Activated naive CD8-positive, alpha-beta T cell treated with anti-CD3 and anti-CD28 coated beads, Interleukin-2, amount 10 ng/mL, durations not matched to agents 7 days and 5 days (primary cell): ENCODE data around the gene KASH5. TPM values are rescaled to one million over a fixed set of nuclear protein-coding genes. Genes with fewer than 3 reads are reported as not detected.

Experiments used
- ATAC-seq: fragments of 150-1000 bp; cut with Tn5 transposase; one replicate; pipeline ENCODE4 v1.10.0; 2021; ENCODE audit warnings: low read depth, moderate library complexity
- POLR2A ChIA-PET: fragments of 350-600 bp; sonication (Branson Sonifier 250); formaldehyde crosslinking; loops from one replicate; lab custom pipeline; 2021; ENCODE audit warnings: antibody characterized with exemption; lab: Charles Lee
- DNase-seq: peaks from one replicate; pipeline ENCODE4 v3.0.0; 2021
- H3K27ac Mint-ChIP-seq: one replicate; pipeline ENCODE4 v1.8.0; 2022; ENCODE audit warnings: mild to moderate bottlenecking, mixed read lengths
- H3K27me3 Mint-ChIP-seq: one replicate; pipeline ENCODE4 v1.8.0; 2022; ENCODE audit warnings: mild to moderate bottlenecking, moderate library complexity, mixed read lengths
- H3K36me3 Mint-ChIP-seq: one replicate; pipeline ENCODE4 v1.8.0; 2021; ENCODE audit warnings: mild to moderate bottlenecking, mixed read lengths
- H3K4me1 Mint-ChIP-seq: one replicate; pipeline ENCODE4 v1.8.0; 2021; ENCODE audit warnings: mixed read lengths
- H3K4me3 Mint-ChIP-seq: one replicate; pipeline ENCODE4 v1.8.0; 2022; ENCODE audit warnings: mild to moderate bottlenecking, moderate library complexity, mixed read lengths
- H3K9me3 Mint-ChIP-seq: one replicate; pipeline ENCODE4 v1.8.0; 2021; ENCODE audit warnings: mixed read lengths
- total RNA-seq, 2 experiments: library from RNA; stranded (reverse); gene quantifications; one replicate each; pipeline ENCODE4 v1.2.3, GENCODE V29; 2021

Gene KASH5
- total RNA-seq, 2 experiments from 2014 or later = not detected

DNA sequence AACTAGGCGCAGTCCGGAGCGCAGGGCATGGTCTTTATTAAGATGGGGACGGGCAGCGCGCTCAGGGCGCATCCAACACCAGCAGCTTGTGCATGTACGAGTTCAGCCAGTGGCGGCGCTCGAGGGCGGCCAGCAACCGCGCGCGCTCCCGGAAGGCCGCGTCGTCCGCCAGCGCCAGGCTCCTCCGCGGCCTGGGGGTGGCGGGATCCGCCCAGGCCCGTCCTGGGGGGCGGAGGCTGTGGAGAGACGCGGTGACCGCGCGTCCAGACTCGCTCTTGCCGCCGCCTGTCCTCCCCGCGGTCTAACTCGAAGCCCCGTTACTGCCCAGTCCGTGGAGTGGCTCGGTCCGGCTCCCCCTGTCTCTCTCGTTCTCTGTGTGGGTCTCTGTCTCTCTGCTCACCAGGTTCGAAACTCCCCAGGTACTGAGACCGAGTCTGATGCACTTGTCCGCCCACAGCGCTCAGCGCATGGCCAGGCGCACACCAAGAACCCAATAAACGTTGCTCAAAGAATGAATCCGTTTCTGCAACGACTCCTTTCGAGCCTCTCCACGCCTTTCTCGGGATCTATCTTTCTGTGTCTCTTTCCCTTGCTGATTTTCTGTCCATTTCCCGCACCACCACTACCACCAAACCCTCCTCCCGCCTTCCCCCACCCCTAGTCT, 34.5 kb downstream of the KASH5 start:
- peak; percentile 87 for DNase-seq
- H3K4me1 Mint-ChIP-seq = peaks cover 46% of the 10 kb centered on the region
- POLR2A ChIA-PET = interaction anchor here (1.5 to 2.2 kb wide), 2 partner anchors 9 to 11 kb away, joined by 4 to 6 read pairs; no protein-coding TSS in a partner anchor
- H3K9me3 Mint-ChIP-seq = no peaks in the 10 kb centered on the region
- H3K27ac Mint-ChIP-seq = peak overlapping the region; percentile 10
- peak; percentile 71 for ATAC-seq
- H3K36me3 Mint-ChIP-seq = no peaks in the 10 kb centered on the region
- peak overlapping the region; percentile 74 for H3K4me3 Mint-ChIP-seq
- peaks cover 89% of the 10 kb centered on the region for H3K27me3 Mint-ChIP-seq

DNA sequence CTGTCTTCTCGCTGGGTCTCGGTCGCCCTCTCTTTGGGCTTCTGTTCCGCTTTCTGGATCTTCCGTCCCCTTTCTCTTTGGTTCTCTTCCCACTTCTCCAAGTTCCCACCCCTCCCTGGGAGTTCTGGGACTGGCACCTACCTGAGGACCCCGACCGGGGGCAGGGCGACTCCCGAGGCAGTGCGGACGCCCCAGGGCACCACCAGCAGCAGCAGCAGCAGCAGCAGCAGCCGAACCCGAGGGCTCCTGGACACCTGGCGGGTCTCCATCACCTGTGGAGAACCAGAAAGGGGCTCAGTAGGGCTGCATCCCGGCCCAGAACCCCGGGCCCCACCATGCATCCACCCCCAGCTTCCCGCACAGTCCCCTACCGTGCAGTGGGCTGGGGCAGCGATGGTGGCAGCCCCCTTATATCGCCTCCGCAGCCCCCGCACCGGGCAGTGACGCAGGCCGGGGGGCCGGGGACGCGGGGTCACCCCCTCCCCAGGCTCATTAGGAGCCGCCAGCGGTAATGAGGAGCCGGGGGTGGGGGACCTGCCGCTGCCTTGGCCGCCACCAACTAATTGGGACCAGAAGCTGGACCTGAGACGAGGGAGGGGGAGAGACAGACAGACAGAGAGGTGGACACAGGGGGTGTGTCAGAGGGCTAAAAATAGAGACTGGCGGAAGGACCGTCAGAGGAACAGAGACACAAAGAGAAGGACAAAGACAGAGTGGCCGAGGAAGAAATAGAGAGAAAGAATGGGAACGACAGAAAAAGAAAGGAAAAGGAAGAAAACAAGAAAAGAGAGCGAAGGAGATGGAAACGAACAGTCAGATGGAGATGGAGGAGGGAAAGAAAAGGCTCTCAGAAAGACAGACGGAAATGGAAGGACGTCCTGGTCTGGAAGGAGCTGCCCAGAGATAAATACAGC, 35.3 kb downstream of the KASH5 start, which contains the start of gene PTH2:
Gene PTH2, minus strand, starts transcription at position 371 of the 914 bp plus-strand sequence. Its CDS starts 102 bp downstream, at position 269.
- no peaks in the 10 kb centered on the region for H3K9me3 Mint-ChIP-seq

DNA sequence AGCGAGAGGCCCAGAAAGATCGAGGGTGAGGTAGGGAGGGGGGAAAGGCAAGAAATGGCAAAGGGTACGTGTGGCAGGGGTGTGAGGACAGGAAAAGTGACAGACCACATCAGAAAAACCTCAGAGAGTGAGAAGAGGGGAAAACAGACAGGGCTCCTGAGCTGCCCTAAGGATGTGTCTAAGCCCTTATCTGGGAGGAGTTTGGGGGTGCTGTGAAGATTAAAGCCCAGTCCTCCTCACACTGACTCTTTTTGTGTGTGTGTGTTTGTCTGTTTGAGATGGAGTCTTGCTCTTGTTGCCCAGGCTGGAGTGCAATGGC, 35.9 kb downstream of the KASH5 start:
- POLR2A ChIA-PET = interaction anchor here (0.6 to 2.2 kb wide), 4 partner anchors 10 to 28 kb away, joined by 3 to 6 read pairs (median 5); partner anchors contain the start of gene PIH1D1
- no peak for DNase-seq
- no peaks in the 10 kb centered on the region for H3K36me3 Mint-ChIP-seq
- H3K27me3 Mint-ChIP-seq = peaks cover 91% of the 10 kb centered on the region
- no peak overlapping the region for H3K27ac Mint-ChIP-seq
- peak; percentile 32 for ATAC-seq
- H3K9me3 Mint-ChIP-seq = no peaks in the 10 kb centered on the region
- peak overlapping the region; percentile 72 for H3K4me3 Mint-ChIP-seq
- peaks cover 54% of the 10 kb centered on the region for H3K4me1 Mint-ChIP-seq

More for the DNA sequence above, 35.3 kb downstream of the KASH5 start, which contains the start of gene PTH2:
- Mint-ChIP-seq H3K36me3 (no peaks in the 10 kb centered on the region), H3K4me3 (peak within 1 kb of the TSS; percentile 74), H3K27ac (peak within 1 kb of the TSS; percentile 10), H3K4me1 (peaks cover 51% of the 10 kb centered on the region), H3K27me3 (peaks cover 92% of the 10 kb centered on the region)
- no peak for ATAC-seq
- POLR2A ChIA-PET = interaction anchor here (0.7 to 2.2 kb wide), 4 partner anchors 10 to 28 kb away, joined by 3 to 6 read pairs (median 4); partner anchors contain the start of gene PIH1D1
- no peak for DNase-seq

DNA sequence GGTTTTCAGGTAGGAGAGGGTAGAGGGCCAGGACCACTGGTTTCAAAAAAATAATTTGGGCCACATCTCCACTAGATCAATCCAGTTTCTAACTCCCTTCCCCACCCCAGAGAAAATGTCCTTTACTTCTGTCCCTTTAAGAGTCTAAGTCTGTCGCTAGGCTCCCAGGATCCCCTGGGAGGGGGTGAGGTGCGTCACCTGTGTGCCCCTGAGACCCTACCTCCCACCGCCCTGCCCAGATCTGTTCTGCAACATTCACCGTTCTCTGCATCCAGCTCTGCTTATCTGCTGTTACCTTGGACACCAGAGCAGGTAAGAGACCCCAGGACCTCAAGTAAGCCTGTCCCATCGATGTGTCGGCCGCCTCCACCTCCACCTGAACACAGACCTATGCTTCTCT, 37.1 kb downstream of the KASH5 start, which contains the start of gene GFY:
Gene GFY, plus strand, starts transcription at position 211 of the 400 bp plus-strand sequence. CDS start 1,043 bp downstream, outside the sequence.
- no peak for ATAC-seq
- no peak within 1 kb of the TSS for H3K4me3 Mint-ChIP-seq
- POLR2A ChIA-PET = interaction anchor here (0.7 to 3.2 kb wide), 4 partner anchors 15 to 403 kb away, joined by 3 to 16 read pairs (median 4); partner anchors contain the start of gene CD37

DNA sequence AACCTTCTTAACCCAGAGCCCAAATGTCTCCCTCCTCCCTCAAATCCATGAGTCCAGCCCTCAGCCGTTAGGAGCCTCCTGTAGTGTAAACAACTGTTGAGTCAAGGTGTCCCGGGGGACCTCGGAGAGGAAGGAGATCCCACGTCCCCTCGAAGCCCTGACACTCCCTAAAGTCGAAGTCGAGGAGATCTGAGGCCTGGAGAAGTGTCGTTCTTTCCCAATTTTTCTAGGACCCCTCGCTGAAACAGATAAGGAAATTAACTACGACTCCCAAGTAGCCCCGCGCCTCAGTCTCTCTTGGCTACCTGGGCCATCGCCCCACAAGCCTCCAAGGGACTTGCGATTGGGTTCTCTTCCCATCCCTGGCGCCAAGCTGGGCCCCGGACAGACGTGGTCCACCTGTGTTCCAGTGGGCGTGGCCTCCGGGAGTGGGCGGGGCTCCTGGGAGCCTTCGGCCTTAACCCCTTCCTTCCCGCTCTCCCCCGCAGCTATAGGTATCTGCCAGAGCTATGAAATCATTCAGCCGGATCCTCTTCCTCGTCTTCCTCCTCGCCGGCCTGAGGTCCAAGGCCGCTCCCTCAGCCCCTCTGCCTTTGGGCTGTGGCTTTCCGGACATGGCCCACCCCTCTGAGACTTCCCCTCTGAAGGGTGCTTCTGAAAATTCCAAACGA, 38.0 kb downstream of the KASH5 start:
- ATAC-seq (no peak), DNase-seq (peak; percentile 59)
- Mint-ChIP-seq H3K9me3 (no peaks in the 10 kb centered on the region), H3K27me3 (peaks cover 85% of the 10 kb centered on the region), H3K4me1 (peaks cover 55% of the 10 kb centered on the region), H3K4me3 (no peak overlapping the region), H3K27ac (peak overlapping the region; percentile 22), H3K36me3 (no peaks in the 10 kb centered on the region)
- POLR2A ChIA-PET = interaction anchor here (1.3 to 3.2 kb wide), 3 partner anchors 16 to 91 kb away, joined by 3 to 16 read pairs (median 4); partner anchors contain the start of gene CD37

More for the DNA sequence above, 37.1 kb downstream of the KASH5 start, which contains the start of gene GFY:
- no peaks in the 10 kb centered on the region for H3K36me3 Mint-ChIP-seq
- H3K9me3 Mint-ChIP-seq = no peaks in the 10 kb centered on the region
- DNase-seq = no peak
- peaks cover 89% of the 10 kb centered on the region for H3K27me3 Mint-ChIP-seq
- peaks cover 57% of the 10 kb centered on the region for H3K4me1 Mint-ChIP-seq
- H3K27ac Mint-ChIP-seq = peak within 1 kb of the TSS; percentile 22

DNA sequence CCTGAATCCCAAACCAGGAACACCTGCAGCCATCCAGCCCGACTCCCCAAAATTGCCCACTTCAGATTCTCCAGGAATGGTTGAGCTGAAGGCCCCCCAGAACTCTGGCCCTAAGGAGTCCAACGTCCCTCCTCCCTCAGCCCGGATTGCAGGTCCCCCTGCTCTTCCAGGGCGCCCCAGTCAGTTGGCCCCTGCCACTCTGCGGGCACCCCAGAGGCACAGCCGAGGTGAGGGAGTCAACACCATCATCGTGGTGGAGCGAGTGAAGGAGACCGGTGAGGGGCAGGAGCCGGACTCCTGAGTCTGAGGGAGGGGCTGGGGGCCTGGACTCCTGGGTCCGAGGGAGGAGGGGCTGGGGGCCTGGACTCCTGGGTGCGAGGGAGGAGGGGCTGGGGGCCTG, 39.3 kb downstream of the KASH5 start:
- Mint-ChIP-seq H3K4me3 (no peak overlapping the region), H3K27ac (peak overlapping the region; percentile 24), H3K36me3 (no peaks in the 10 kb centered on the region), H3K27me3 (peaks cover 86% of the 10 kb centered on the region), H3K4me1 (peaks cover 51% of the 10 kb centered on the region), H3K9me3 (no peaks in the 10 kb centered on the region)
- ATAC-seq (no peak), DNase-seq (no peak)
- POLR2A ChIA-PET = interaction anchor here (3.2 kb wide), 1 partner anchor 17 kb away, joined by 16 read pairs; no protein-coding TSS in a partner anchor

DNA sequence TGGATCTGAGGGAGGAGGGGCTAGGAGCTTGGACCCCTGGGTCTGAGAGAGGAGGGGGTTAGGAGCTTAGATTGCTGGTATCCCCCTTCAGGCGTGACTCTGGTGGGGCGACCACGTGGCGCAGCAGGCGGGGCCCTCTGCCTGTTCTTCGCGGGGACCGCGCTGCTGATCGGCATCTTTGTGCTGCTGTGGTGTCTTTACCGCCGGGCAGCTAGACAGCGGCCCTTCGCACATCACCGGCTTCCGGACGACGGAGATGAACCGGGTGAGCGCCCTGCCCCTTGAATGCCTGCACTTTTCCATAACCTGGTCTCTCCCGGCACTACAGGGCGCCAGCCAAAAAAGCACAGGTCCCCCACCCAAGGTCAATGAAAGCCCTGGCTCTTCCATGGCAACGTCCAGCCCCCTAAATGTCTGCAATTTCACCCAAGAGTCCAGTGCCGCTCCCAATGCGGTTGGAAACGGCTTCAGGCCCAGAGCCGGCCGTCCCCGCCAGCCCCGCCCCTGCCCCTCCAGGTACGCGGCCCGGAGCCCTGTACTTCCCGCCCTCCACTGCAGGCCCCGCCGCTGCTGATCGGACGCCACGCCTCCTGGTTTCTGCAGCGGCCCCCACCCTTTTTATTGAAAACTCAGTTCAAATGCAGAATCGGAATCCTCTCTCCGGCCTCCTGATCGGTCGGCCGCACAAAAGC, 40.0 kb downstream of the KASH5 start:
- ATAC-seq (peak; percentile 44), DNase-seq (peak; percentile 60)
- H3K27ac Mint-ChIP-seq = peak overlapping the region; percentile 51
- POLR2A ChIA-PET = interaction anchor here (3.2 kb wide), 1 partner anchor 18 kb away, joined by 16 read pairs; no protein-coding TSS in a partner anchor
- H3K27me3 Mint-ChIP-seq = peaks cover 88% of the 10 kb centered on the region
- H3K36me3 Mint-ChIP-seq = no peaks in the 10 kb centered on the region
- no peaks in the 10 kb centered on the region for H3K9me3 Mint-ChIP-seq
- H3K4me3 Mint-ChIP-seq = peak overlapping the region; percentile 56
- H3K4me1 Mint-ChIP-seq = peaks cover 47% of the 10 kb centered on the region

DNA sequence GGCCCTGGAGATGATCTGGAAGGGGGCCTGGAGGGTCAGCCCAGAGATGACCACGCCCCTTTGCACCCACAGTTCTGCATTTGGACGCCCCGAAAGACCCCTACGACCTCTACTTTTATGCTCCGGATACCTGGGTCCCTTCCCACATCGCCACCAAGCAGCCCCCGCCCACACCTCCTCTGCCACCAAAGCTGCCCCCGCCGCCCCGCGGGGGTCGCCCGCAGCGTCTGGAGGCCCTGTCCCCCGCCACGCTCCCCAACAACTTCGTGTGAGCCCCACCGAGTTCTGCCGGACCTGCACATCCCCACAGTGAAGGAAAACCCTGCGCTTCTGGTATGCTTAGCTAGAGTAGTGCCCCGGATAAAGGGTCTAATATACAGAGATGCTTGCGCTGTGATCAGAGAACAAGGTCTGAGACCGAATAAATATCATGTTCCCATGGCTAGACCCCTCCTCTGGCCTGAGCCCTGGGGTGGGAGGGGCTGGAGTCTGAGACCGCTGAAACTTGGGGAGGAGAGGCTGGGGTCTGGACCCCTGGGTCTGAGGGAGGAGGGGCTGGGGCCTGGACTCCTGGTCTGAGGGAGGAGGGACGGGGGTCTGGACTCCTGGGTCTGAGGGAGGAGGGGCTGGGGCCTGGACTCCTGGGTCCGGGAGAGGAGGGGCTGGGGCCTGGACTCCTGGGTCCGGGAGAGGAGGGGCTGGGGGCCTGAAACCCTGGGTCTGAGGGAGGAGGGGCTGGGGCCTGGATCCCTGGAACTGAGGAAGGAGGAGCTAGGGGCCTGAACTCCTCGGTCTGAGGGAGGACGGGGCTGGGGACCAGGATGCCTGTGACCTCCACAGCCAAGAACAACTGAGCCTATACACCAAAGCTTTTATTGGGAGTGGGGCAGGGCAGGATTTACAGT, 40.8 kb downstream of the KASH5 start:
- POLR2A ChIA-PET = no interaction called here
- peak overlapping the region; percentile 56 for H3K4me3 Mint-ChIP-seq

DNA sequence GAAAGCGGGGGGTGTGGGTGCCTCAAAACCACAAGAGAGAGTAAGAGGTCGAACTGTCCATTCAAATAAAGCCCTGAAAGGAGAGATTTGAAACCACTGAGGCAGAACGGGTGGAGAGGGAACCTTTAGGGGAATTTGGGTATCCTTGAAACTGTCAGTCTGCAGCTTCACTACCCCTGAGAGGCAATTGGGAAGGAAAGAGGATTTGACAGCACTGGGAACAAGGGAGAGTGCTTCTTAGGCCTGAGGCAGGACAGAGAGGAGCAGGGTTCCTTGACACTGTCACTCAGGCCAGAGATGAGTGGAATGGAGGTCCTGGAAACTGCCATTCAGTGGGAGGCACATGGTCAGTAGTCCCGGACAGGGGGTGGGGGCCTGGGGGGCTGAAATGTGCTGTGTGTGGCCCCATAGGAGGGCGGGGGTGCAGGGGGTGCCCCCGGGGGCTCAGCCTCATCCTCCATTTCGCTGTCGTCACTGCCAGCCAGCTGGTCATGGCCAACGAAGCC, 42.2 kb downstream of the KASH5 start:
- POLR2A ChIA-PET = no interaction called here
- DNase-seq (no peak), ATAC-seq (no peak)
- peaks cover 90% of the 10 kb centered on the region for H3K27me3 Mint-ChIP-seq
- H3K36me3 Mint-ChIP-seq = no peaks in the 10 kb centered on the region
- H3K4me3 Mint-ChIP-seq = no peak overlapping the region
- H3K27ac Mint-ChIP-seq = no peak overlapping the region
- peaks cover 39% of the 10 kb centered on the region for H3K4me1 Mint-ChIP-seq
- H3K9me3 Mint-ChIP-seq = no peaks in the 10 kb centered on the region

More for the DNA sequence above, 40.8 kb downstream of the KASH5 start:
- DNase-seq (no peak), ATAC-seq (no peak)
- peaks cover 48% of the 10 kb centered on the region for H3K4me1 Mint-ChIP-seq
- H3K27me3 Mint-ChIP-seq = peaks cover 90% of the 10 kb centered on the region
- H3K36me3 Mint-ChIP-seq = no peaks in the 10 kb centered on the region
- H3K27ac Mint-ChIP-seq = no peak overlapping the region
- H3K9me3 Mint-ChIP-seq = no peaks in the 10 kb centered on the region

DNA sequence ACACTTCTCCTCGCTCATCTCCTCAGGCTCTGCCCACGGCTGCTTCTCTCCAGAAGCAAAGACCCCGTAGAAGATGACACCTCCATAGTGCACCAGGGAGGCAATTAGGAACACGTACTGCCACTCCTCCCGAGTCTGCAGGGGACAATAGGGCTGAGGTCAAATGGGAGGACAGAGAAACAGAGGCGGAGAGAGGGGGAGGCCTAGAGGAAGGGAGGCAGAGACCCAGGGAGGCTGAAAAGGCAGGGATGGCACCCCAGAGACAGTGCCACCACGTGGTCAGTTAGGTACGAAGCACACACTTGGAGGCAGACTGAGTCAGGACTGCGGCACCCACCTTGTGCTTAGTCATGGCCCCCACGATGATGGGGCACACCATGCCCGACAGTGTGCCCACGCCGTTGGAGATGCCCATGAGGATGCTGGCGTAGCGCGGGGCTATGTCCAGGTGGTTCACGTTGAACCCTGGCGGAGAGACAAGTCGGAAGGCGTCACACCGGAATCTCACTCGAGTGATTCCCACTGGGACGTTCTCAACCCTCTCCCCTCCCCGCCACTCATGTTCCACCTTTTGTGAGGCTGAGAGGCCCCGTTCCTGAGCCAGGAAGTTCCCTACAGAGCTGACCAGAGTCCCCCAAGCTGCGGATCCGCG, 42.8 kb downstream of the KASH5 start:
- Mint-ChIP-seq H3K9me3 (no peaks in the 10 kb centered on the region), H3K27ac (no peak overlapping the region), H3K36me3 (no peaks in the 10 kb centered on the region), H3K27me3 (peaks cover 90% of the 10 kb centered on the region), H3K4me1 (peaks cover 37% of the 10 kb centered on the region), H3K4me3 (no peak overlapping the region)
- ATAC-seq (no peak), DNase-seq (no peak)
- POLR2A ChIA-PET = interaction anchor here (1.0 kb wide), 1 partner anchor 29 kb away, joined by 3 read pairs; no protein-coding TSS in a partner anchor

DNA sequence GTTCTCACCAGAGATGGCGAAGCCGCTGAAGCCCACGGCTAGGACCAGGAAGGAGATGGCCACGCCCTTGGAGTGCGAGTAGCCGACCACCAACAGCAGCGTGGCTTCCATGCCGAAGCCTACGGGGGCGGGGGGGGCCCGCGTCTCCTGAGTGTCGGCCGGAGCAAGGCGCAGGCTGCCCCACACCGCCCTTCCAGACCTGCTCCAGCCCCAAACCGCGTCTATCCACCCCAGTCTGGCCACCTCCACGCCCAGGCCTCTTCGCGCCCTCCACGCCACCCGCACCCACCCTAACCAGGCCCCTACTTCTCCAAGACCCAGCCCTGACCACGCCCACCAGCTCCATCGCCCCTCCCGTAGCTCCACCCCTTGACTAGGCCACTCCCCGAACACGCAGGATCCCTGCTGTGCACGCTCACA, 43.3 kb downstream of the KASH5 start:
- Mint-ChIP-seq H3K27me3 (peaks cover 90% of the 10 kb centered on the region), H3K4me1 (peaks cover 38% of the 10 kb centered on the region), H3K36me3 (no peaks in the 10 kb centered on the region), H3K9me3 (no peaks in the 10 kb centered on the region), H3K27ac (no peak overlapping the region), H3K4me3 (no peak overlapping the region)
- POLR2A ChIA-PET = interaction anchor here (1.0 kb wide), 1 partner anchor 30 kb away, joined by 3 read pairs; no protein-coding TSS in a partner anchor
- no peak for ATAC-seq
- no peak for DNase-seq
